Small intestine (tissue), 7 donors: Measurements from ENCODE around the gene ZNF101. TPM values are rescaled to one million over a fixed set of nuclear protein-coding genes. Genes with fewer than 3 reads are reported as not detected.
A peak's percentile ranks its signal among the peaks of the same experiment; 100 is the strongest.

ENCODE experiments used
- DNase-seq, 2 donors: peaks; one replicate each; pipeline versions ENCODE4 v3.0.0 to v3.0.0-alpha.2; 2013
- FAIRE-seq: peaks from 2 replicates; lab custom pipeline; 2012; peaks lifted over from hg19 to GRCh38; lab: Jason Lieb, UNC
- H3K27ac ChIP-seq, 3 donors: one replicate each; pipeline ENCODE4 v1.5.1; 2013; ENCODE audit warnings: low read length in 2 of 3, mild to moderate bottlenecking in 2 of 3, control low read depth in 1 of 3, inconsistent platforms in 1 of 3, low read depth in 1 of 3, moderate library complexity in 1 of 3
- H3K27me3 ChIP-seq, 3 donors: one replicate each; pipeline ENCODE4 v1.6.1; 2013; ENCODE audit warnings: low read length in 3 of 3, inconsistent platforms in 1 of 3; ENCODE audit not compliant: control insufficient read depth in 3 of 3, insufficient read depth in 3 of 3
- H3K36me3 ChIP-seq, 3 donors: one replicate each; pipeline ENCODE4 v1.6.1; 2013; ENCODE audit warnings: low read length in 3 of 3, inconsistent platforms in 1 of 3, low read depth in 1 of 3, mild to moderate bottlenecking in 1 of 3, moderate library complexity in 1 of 3; ENCODE audit not compliant: control insufficient read depth in 3 of 3, insufficient read depth in 2 of 3
- H3K4me1 ChIP-seq, 3 donors: one replicate each; pipeline ENCODE4 v1.6.1; 2013; ENCODE audit warnings: low read length in 2 of 3, inconsistent platforms in 1 of 3, low read depth in 1 of 3, mild to moderate bottlenecking in 1 of 3, moderate library complexity in 1 of 3; ENCODE audit not compliant: control insufficient read depth in 3 of 3, insufficient read depth in 2 of 3
- H3K4me3 ChIP-seq, 3 donors: one replicate each; pipeline ENCODE4 v1.5.1; 2013; ENCODE audit warnings: low read length in 3 of 3, control low read depth in 1 of 3, inconsistent platforms in 1 of 3, low read depth in 1 of 3, mild to moderate bottlenecking in 1 of 3, moderate library complexity in 1 of 3
- H3K9me3 ChIP-seq, 2 donors: one replicate each; pipeline ENCODE4 v1.6.1; 2013; ENCODE audit warnings: low read depth in 1 of 2, low read length in 1 of 2; ENCODE audit not compliant: control insufficient read depth in 2 of 2, insufficient read depth in 1 of 2
- WGBS, 3 donors: extraction: QIAGEN DNeasy Blood & Tissue Kit; methylation state at CpG; one replicate each; pipeline ENCODE4 v1.1.7; 2013; 5-methylcytosine and 5-hydroxymethylcytosine counted together
- polyA plus RNA-seq, 4 donors: library from polyadenylated mRNA; stranded (reverse) in 3 of 4; unstranded in 1 of 4; fragments of 200-250 nt in 3 of 4; fragments of 120-200 nt in 1 of 4; gene quantifications; one replicate each; pipeline versions ENCODE4 v1.2.1 to v1.2.3, GENCODE V29; 2013
- donor health status: healthy with polysubstance abuse.
- donor health status: control.
- donor health status: control.
- donor health status: Bipolar disorder and iron deficiency.
- donor health status: healthy.

ZNF101 gene
- polyA plus RNA-seq, 4 donors = 7.1 to 10.0 (median 8.7) TPM

DNA sequence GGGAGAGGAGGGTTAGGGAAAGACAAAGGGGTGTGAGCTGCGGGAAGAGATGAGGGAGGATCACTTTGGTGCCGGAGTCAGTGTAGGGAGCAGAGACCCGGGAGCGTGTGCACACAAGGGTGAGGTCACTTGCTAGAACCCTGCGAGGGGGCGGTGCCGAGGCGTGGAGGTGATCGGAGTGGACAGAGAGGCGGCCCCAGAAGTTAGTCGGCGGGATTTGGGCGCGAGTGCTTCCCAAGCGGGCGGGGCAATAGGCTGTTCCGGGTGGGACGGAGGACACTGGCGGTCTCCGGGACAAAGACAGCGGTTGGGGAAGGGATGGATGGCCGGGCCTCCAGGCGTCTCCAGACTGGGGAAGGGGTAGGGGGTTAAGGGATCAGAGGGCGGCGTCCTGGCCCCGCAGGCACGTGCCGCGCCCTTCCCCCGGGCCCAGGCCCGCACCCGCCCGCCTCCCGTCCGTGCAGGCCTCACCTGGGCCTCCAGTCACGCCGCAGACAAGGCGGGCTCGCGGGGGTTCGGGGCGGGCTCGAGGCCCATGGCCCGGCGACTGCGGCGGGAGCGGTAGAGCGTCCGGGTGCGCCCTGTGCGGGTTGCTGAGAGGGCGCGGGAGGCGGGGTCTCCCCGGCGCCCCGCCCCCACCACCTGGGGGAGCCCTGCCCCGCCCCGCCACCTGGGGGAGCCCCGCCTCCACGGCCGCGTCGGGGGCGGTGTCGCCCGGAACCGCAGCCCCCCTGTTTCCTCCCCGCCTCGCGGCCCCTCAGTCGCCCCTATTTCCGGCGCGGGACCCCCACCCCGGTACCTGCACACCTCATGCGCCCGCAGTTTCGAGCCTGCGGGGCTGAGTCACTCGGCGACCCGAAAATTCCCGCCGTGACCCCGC lies 40.8 kb upstream of the ZNF101 start, which contains the start of gene LPAR2:
Gene LPAR2 (minus strand): TSS at position 600 of the 880 bp plus-strand sequence. CDS start 945 bp downstream, outside the sequence.
- no peaks in the 10 kb centered on the region for H3K9me3 ChIP-seq
- peaks cover 0 to 7% (median 0%) of the 10 kb centered on the region in 3 donors for H3K36me3 ChIP-seq
- peak within 1 kb of the TSS; percentile 51 to 66 (median 55) for H3K4me3 ChIP-seq
- H3K4me1 ChIP-seq = no peaks in the 10 kb centered on the region
- no peaks in the 10 kb centered on the region for H3K27me3 ChIP-seq
- DNase-seq (peak; percentile 62 to 71), FAIRE-seq (no peak)
- peak within 1 kb of the TSS; percentile 22 to 82 (median 58) for H3K27ac ChIP-seq
- WGBS, 3 donors = 1 to 2% (median 1%) methylated on average over 42 to 87 of the region's 87 CpGs

DNA sequence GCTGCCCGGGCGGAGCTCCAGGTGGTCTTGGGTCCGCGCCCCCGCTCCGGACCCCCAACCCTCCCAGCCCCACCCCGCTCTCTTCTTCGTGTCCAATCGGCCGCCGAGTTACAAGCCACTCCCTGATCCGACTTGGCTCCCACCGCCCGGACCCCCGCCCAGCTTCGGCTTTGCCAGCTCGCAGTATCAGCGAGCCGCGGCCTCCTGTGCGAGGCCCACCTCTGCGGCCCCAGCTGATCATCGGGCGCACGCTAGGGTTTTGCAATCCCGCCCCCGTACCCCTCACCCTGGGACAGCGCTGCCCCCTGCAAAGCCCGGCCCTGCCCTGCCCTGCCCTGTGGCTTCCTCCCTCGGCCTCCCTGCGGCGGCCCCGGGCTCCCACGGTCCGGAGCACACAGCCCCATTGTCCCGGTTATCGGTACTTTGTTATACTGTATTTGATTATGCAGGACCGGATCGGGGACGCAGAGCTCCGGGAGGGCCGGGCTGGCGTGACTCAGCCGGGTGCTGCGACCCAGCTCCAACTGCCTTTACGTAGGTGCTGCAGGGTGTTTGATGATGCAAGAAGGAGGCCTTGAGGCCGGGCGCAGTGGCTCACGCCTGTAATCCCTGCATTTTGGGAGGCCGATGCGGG lies 40.0 kb upstream of the ZNF101 start:
- no peaks in the 10 kb centered on the region for H3K27me3 ChIP-seq
- peak overlapping the region; percentile 22 to 82 (median 58) for H3K27ac ChIP-seq
- H3K4me3 ChIP-seq = peak overlapping the region; percentile 51 to 66 (median 55)
- no peaks in the 10 kb centered on the region for H3K4me1 ChIP-seq
- peaks cover 0 to 8% (median 5%) of the 10 kb centered on the region in 3 donors for H3K36me3 ChIP-seq
- FAIRE-seq (no peak), DNase-seq (peak; percentile 71 to 72)
- no peaks in the 10 kb centered on the region for H3K9me3 ChIP-seq
- 2 to 11% (median 6%) methylated on average over 47 to 51 of the region's 51 CpGs for WGBS, 3 donors

GRCh38 chr19:19630062-19630414 lies 38.6 kb upstream of the ZNF101 start:
- DNase-seq = no peak
- H3K4me3 ChIP-seq = no peak overlapping the region
- no peaks in the 10 kb centered on the region for H3K9me3 ChIP-seq
- no peaks in the 10 kb centered on the region for H3K4me1 ChIP-seq
- H3K36me3 ChIP-seq = peaks cover 7 to 15% (median 11%) of the 10 kb centered on the region in 3 donors
- FAIRE-seq = no peak
- no peaks in the 10 kb centered on the region for H3K27me3 ChIP-seq
- H3K27ac ChIP-seq = no peak overlapping the region
- WGBS, 3 donors = 95 to 98% (median 96%) methylated on average over 11 of the region's 11 CpGs

GRCh38 chr19:19630426-19630825 lies 38.2 kb upstream of the ZNF101 start:
- H3K4me1 ChIP-seq = no peaks in the 10 kb centered on the region
- WGBS, 3 donors = 96 to 98% (median 97%) methylated on average over 2 of the region's 2 CpGs
- H3K4me3 ChIP-seq = no peak overlapping the region
- no peak overlapping the region for H3K27ac ChIP-seq
- no peak for DNase-seq
- FAIRE-seq = no peak
- no peaks in the 10 kb centered on the region for H3K9me3 ChIP-seq
- H3K27me3 ChIP-seq = no peaks in the 10 kb centered on the region
- H3K36me3 ChIP-seq = peaks cover 7 to 19% (median 13%) of the 10 kb centered on the region in 3 donors

DNA sequence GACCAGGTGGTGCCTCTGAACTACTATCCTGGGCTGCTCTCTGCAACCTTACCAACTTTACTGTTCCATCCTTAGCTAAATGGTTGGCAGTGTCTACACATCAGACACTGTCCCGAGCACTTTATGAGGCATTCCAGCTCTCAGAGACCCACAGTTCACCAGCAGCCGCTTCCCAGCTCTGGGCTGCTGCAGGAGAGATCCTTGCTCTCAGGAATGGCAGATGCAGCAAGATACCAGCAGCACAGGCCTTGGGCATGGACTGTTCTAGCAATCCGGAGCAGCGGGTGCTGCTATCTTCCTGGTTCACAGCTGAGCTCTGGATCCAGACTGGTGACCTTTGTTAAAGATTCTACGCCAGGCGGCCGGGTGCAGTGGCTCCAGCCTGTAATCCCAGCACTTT lies 37.3 kb upstream of the ZNF101 start:
- no peak overlapping the region for H3K27ac ChIP-seq
- H3K36me3 ChIP-seq = peaks cover 7 to 22% (median 13%) of the 10 kb centered on the region in 3 donors
- WGBS, 3 donors = 89 to 95% (median 92%) methylated on average over 7 of the region's 7 CpGs
- no peak overlapping the region for H3K4me3 ChIP-seq
- H3K27me3 ChIP-seq = no peaks in the 10 kb centered on the region
- H3K9me3 ChIP-seq = no peaks in the 10 kb centered on the region
- DNase-seq = no peak
- no peaks in the 10 kb centered on the region for H3K4me1 ChIP-seq
- FAIRE-seq = no peak

DNA sequence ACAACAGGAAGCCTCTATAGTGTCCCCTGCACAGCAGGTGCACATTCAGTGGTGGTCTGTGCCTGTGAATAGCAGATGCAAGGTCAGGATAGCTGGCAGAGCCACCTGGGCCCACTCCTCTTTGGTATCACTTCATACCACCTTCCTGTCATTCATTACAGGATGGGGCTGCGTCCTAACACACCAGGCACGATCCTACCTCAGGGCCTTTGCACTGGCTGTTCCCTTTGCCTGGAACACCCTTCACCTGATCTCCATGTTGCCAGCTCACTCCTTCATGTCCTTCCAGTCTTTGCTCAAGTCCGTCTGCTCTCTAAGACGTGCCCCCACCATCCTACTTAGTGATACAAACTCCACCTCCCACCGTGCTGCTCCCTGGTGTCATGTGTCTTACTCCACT lies 36.0 kb upstream of the ZNF101 start:
- no peak overlapping the region for H3K4me3 ChIP-seq
- FAIRE-seq (no peak), DNase-seq (no peak)
- 88 to 94% (median 92%) methylated on average over 5 of the region's 5 CpGs for WGBS, 3 donors
- H3K4me1 ChIP-seq = no peaks in the 10 kb centered on the region
- peaks cover 7 to 30% (median 16%) of the 10 kb centered on the region in 3 donors for H3K36me3 ChIP-seq
- H3K9me3 ChIP-seq = no peaks in the 10 kb centered on the region
- no peak overlapping the region for H3K27ac ChIP-seq
- no peaks in the 10 kb centered on the region for H3K27me3 ChIP-seq

DNA sequence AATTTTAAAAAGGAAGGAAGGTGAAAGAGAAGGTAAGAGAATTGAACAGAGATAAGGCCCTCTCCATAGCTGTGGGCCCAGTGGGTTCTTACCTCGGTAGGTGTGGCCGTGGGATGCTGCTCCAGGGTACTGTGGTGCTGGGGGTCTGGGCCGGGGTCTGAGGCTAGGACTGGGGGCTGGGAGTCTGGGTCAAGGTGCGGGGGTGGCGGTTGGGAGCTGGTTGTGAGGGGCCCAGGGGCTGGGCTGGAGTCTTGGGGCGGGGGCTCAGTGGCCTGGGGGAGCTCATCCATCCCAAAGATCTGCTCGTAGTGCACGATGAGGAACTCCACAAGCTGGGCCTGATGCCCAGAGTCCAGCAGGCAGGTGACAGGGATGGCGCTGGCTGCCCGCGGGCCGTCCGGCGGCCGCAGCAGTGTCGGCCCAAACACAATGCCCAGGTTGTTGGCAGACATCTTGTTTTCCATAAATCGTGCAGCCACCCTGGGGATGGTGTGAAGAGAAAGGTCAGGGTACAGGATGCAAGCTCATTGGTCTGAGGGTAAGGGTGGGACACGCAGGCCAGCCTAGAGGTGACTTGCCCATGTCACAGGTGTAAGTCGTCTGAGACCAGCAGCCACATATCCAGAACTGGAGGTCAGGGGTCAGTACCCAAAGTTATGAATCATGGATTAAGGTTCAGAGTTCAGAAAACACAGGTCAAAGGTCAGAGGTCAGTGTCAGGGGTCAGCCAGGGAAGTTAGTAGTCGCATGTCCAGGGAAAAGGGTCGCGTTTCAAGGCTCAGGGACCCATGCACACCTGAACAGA lies 34.7 kb upstream of the ZNF101 start:
- DNase-seq (no peak), FAIRE-seq (no peak)
- Histone ChIP-seq H3K27ac (no peak overlapping the region), H3K36me3 (peaks cover 7 to 30% (median 20%) of the 10 kb centered on the region in 3 donors), H3K27me3 (no peaks in the 10 kb centered on the region), H3K4me1 (no peaks in the 10 kb centered on the region), H3K9me3 (no peaks in the 10 kb centered on the region), H3K4me3 (no peak overlapping the region)
- 91 to 95% (median 94%) methylated on average over 22 of the region's 22 CpGs for WGBS, 3 donors
